PC-9 (cell line): Measurements from ENCODE around the gene TAS1R2. TPM values are rescaled to one million over a fixed set of nuclear protein-coding genes. Genes with fewer than 3 reads are reported as not detected.

ENCODE experiments used
- BruUV-seq: library from RNA; stranded (reverse); fragments of 400-500 nt; replicated peaks from 2 replicates; lab custom pipeline; 2021; lab: Mats Ljungman, UMichigan
- CTCF ChIA-PET: fragments of 300-600 bp; sonication (Branson Sonifier 250); formaldehyde crosslinking; loops from one replicate; lab custom pipeline; 2022; ENCODE audit warnings: antibody characterized with exemption; lab: Charles Lee
- POLR2A ChIA-PET: fragments of 300-600 bp; sonication (Branson Sonifier 250); formaldehyde crosslinking; loops from one replicate; lab custom pipeline; 2022; ENCODE audit warnings: antibody characterized with exemption; ENCODE audit not compliant: unreplicated experiment; lab: Charles Lee
- DNase-seq, 2 experiments: peaks; one replicate each; pipeline versions ENCODE4 v3.0.0 to v3.0.0-alpha.2; 2015 to 2022; ENCODE audit warnings: mixed read lengths in 1 of 2
- H2AFZ ChIP-seq: fragments of 200-600 bp; sonication (generic); 2 replicates; pipeline ENCODE4 v1.8.1; 2017; ENCODE audit warnings: antibody characterized with exemption
- H3F3A ChIP-seq: fragments of 200-600 bp; sonication (generic); 2 replicates; pipeline ENCODE4 v1.8.1; 2017; ENCODE audit warnings: antibody characterized with exemption, mild to moderate bottlenecking, low read depth; ENCODE audit not compliant: insufficient read depth
- H3K27ac ChIP-seq: fragments of 200-600 bp; sonication (generic); 2 replicates; pipeline ENCODE4 v1.6.1; 2016; ENCODE audit warnings: mixed run types
- H3K27me3 ChIP-seq: fragments of 200-600 bp; sonication (generic); 2 replicates; pipeline ENCODE4 v1.6.1; 2016; ENCODE audit warnings: low read depth, mixed run types; ENCODE audit not compliant: insufficient read depth
- H3K36me3 ChIP-seq: fragments of 200-600 bp; sonication (generic); 2 replicates; pipeline ENCODE4 v1.6.1; 2016; ENCODE audit warnings: low read depth, mixed run types
- H3K4me1 ChIP-seq: fragments of 200-600 bp; sonication (generic); replicated peaks from 2 replicates; pipeline ENCODE4 v1.6.1; 2016; ENCODE audit warnings: mixed run types; ENCODE audit not compliant: insufficient read depth
- H3K4me2 ChIP-seq: fragments of 200-600 bp; sonication (generic); 2 replicates; pipeline ENCODE4 v1.6.1; 2017; ENCODE audit warnings: mixed run types
- H3K4me3 ChIP-seq: fragments of 200-600 bp; sonication (generic); 2 replicates; pipeline ENCODE4 v1.6.1; 2016; ENCODE audit warnings: mixed run types
- H3K79me2 ChIP-seq: fragments of 200-600 bp; sonication (generic); 2 replicates; pipeline ENCODE4 v1.6.1; 2017; ENCODE audit warnings: low read depth, mixed run types
- H3K9me2 ChIP-seq: fragments of 200-600 bp; sonication (generic); 2 replicates; pipeline ENCODE4 v1.8.1; 2017; ENCODE audit warnings: mild to moderate bottlenecking; ENCODE audit not compliant: insufficient read depth
- H3K9me3 ChIP-seq: fragments of 200-600 bp; sonication (generic); 2 replicates; pipeline ENCODE4 v1.8.1; 2016; ENCODE audit warnings: low read depth; ENCODE audit not compliant: insufficient read depth
- H4K20me1 ChIP-seq: fragments of 200-600 bp; sonication (generic); 2 replicates; pipeline ENCODE4 v1.8.1; 2017; ENCODE audit not compliant: insufficient read depth
- CTCF ChIP-seq: fragments of 200-600 bp; sonication (generic); conservative IDR thresholded peaks from 2 replicates; pipeline ENCODE4 v1.6.1; 2017; ENCODE audit warnings: mixed run types, antibody characterized with exemption, mild to moderate bottlenecking, moderate library complexity
- EZH2 ChIP-seq: fragments of 200-600 bp; sonication (generic); IDR thresholded peaks from 2 replicates; pipeline ENCODE4 v1.8.0; 2017; ENCODE audit warnings: antibody characterized with exemption, low read depth
- intact Hi-C: fragments of 100-400 bp; cut with micrococcal nuclease; formaldehyde crosslinking; loops from one replicate; pipeline ENCODE4 v1.10.0; 2022; ENCODE audit not compliant: unreplicated experiment
- total RNA-seq: library from RNA; stranded (reverse); gene quantifications from 2 replicates; pipeline ENCODE4 v1.2.3, GENCODE V29; 2021

The TAS1R2 gene
- total RNA-seq, 1 experiment from 2014 or later: not detected

GRCh38 chr1:18884727-18885126 lies 25.3 kb upstream of the TAS1R2 start:
- Histone ChIP-seq H3K27ac (no peak overlapping the region), H3K4me2 (no peak overlapping the region), H4K20me1 (no peaks in the 10 kb centered on the region), H3K4me3 (no peak overlapping the region), H3K9me2 (no peaks in the 10 kb centered on the region), H3K36me3 (no peaks in the 10 kb centered on the region), H3K9me3 (no peaks in the 10 kb centered on the region), H3K4me1 (no peaks in the 10 kb centered on the region), H2AFZ (no peak overlapping the region), H3K79me2 (no peaks in the 10 kb centered on the region), H3K27me3 (no peaks in the 10 kb centered on the region), H3F3A (no peaks in the 10 kb centered on the region)
- ChIA-PET POLR2A (interaction anchor here (0.6 kb wide), 2 partner anchors 223 to 758 kb away, joined by 3 to 7 read pairs; no protein-coding TSS in a partner anchor), CTCF (interaction anchor here (0.6 to 1.4 kb wide), 6 partner anchors 10 to 1198 kb away, joined by 3 to 5 read pairs (median 4); no protein-coding TSS in a partner anchor)
- BruUV-seq: no TSS peak
- no peak for DNase-seq
- no peak for TF ChIP-seq CTCF
- no peak for TF ChIP-seq EZH2
- intact Hi-C loops: loop anchor here (1.0 kb wide), 3 partner anchors 212 to 357 kb away; no protein-coding TSS in a partner anchor

- TF ChIP-seq CTCF (peak; percentile 20; the same call in 1 of the 2 replicates), EZH2 (no peak)
- ChIA-PET CTCF (interaction anchor here (0.6 to 1.4 kb wide), 6 partner anchors 9 to 1197 kb away, joined by 3 to 5 read pairs (median 4); no protein-coding TSS in a partner anchor), POLR2A (interaction anchor here (0.6 kb wide), 1 partner anchor 758 kb away, joined by 3 read pairs; no protein-coding TSS in a partner anchor)
- no peak overlapping the region for H2AFZ ChIP-seq
- H3K4me2 ChIP-seq: no peak overlapping the region
- H3K27ac ChIP-seq: no peak overlapping the region
- H3K4me1 ChIP-seq: no peaks in the 10 kb centered on the region
- H3K27me3 ChIP-seq: no peaks in the 10 kb centered on the region
- H3K36me3 ChIP-seq: no peaks in the 10 kb centered on the region
- no peaks in the 10 kb centered on the region for H3K9me3 ChIP-seq
- H3K79me2 ChIP-seq: no peaks in the 10 kb centered on the region
- BruUV-seq: no TSS peak
- H3F3A ChIP-seq: no peaks in the 10 kb centered on the region
- no peak overlapping the region for H3K4me3 ChIP-seq
- no peaks in the 10 kb centered on the region for H3K9me2 ChIP-seq
- intact Hi-C loops: loop anchor here (1.0 kb wide), 3 partner anchors 212 to 357 kb away; no protein-coding TSS in a partner anchor
- H4K20me1 ChIP-seq: no peaks in the 10 kb centered on the region
- DNase-seq: no peak
These were observed 24.9 kb upstream of the TAS1R2 start for GRCh38 chr1:18884419-18884717.

- peak in 1 of 2 experiments; percentile 62 for DNase-seq
- no peaks in the 10 kb centered on the region for H3K36me3 ChIP-seq
- no peak overlapping the region for H2AFZ ChIP-seq
- no peaks in the 10 kb centered on the region for H3K9me3 ChIP-seq
- no TSS peak for BruUV-seq
- intact Hi-C loops: loop anchor here (1.0 kb wide), 3 partner anchors 212 to 357 kb away; no protein-coding TSS in a partner anchor
- no peaks in the 10 kb centered on the region for H3K4me1 ChIP-seq
- no peaks in the 10 kb centered on the region for H3K79me2 ChIP-seq
- no peak overlapping the region for H3K4me3 ChIP-seq
- H3K4me2 ChIP-seq: no peak overlapping the region
- no peak for TF ChIP-seq EZH2
- TF ChIP-seq CTCF: peak; percentile 89
- no peaks in the 10 kb centered on the region for H4K20me1 ChIP-seq
- H3K9me2 ChIP-seq: no peaks in the 10 kb centered on the region
- H3K27me3 ChIP-seq: no peaks in the 10 kb centered on the region
- ChIA-PET POLR2A (no interaction called here), CTCF (interaction anchor here (0.8 to 1.4 kb wide), 5 partner anchors 9 to 213 kb away, joined by 3 to 5 read pairs (median 4); no protein-coding TSS in a partner anchor)
- no peak overlapping the region for H3K27ac ChIP-seq
- H3F3A ChIP-seq: no peaks in the 10 kb centered on the region
These were observed 24.4 kb upstream of the TAS1R2 start for GRCh38 chr1:18883636-18884418.
